Fibroblast of lung (primary cell): ENCODE data around the gene MCIDAS.

Experiments
- CTCF ChIP-seq, 2 donors: IDR thresholded peaks in 1 of 2; conservative IDR thresholded peaks in 1 of 2; 1 replicate in 1 of 2; 2 replicates in 1 of 2; pipeline ENCODE4 v1.5.1; 2011 to 2012; ENCODE audit warnings: low read length in 2 of 2, control low read depth in 1 of 2, inconsistent platforms in 1 of 2, low read depth in 1 of 2, mild to moderate bottlenecking in 1 of 2
- EZH2 ChIP-seq: IDR thresholded peaks from 2 replicates; pipeline ENCODE4 v1.5.1; 2012; ENCODE audit warnings: low read length, control low read depth, mild to moderate bottlenecking; ENCODE audit errors: missing control alignments

GRCh38 chr5:55222092-55222984, 4.8 kb downstream of the MCIDAS start:
- TF ChIP-seq CTCF (conservative IDR thresholded peaks at IDR 0.05 in 1 of 2, IDR thresholded peaks at IDR 0.05 in 1 of 2; ENCODE audit: low read depth in 1 of 2, low read length in 2 of 2) (no peak), EZH2 (peak; percentile 95)
